K562 (cell line): ENCODE measurements around the gene B2M.
"Not testable (repeated sequence)": the region's sequence is repeated elsewhere in the genome, so short reads cannot be mapped to it uniquely, and the experiment has no call there.

ENCODE experiments used
- CSDE1 ChIP-seq, 2 experiments: fragments of 450-650 bp; IDR thresholded peaks; 2 replicates each; pipeline ENCODE4 v1.6.1; 2016; ENCODE audit warnings: mild to moderate bottlenecking in 1 of 2
- EP300 ChIP-seq: IDR thresholded peaks from 2 replicates; pipeline ENCODE4 v1.6.1; 2012; ENCODE audit warnings: low read length, improper control_type of control experiment
- FOXJ3 ChIP-seq: sonication (generic); formaldehyde crosslinking; IDR thresholded peaks from 2 replicates; pipeline ENCODE4 v1.4.0; 2020; ENCODE audit warnings: mild to moderate bottlenecking, missing genetic modification reagents
- PHTF2 ChIP-seq: fragments of 250-450 bp; sonication (Bioruptor Pico); IDR thresholded peaks from 2 replicates; pipeline ENCODE4 v1.5.0; 2021; ENCODE audit warnings: mild to moderate bottlenecking
- TF ChIP-seq, protein P1 (sequence below): fragments of 200-600 bp; sonication (generic); IDR thresholded peaks from one replicate; pipeline ENCODE4 v1.6.1; 2012; ENCODE audit warnings: mild to moderate bottlenecking, low read depth, low read length, inconsistent platforms

DNA sequence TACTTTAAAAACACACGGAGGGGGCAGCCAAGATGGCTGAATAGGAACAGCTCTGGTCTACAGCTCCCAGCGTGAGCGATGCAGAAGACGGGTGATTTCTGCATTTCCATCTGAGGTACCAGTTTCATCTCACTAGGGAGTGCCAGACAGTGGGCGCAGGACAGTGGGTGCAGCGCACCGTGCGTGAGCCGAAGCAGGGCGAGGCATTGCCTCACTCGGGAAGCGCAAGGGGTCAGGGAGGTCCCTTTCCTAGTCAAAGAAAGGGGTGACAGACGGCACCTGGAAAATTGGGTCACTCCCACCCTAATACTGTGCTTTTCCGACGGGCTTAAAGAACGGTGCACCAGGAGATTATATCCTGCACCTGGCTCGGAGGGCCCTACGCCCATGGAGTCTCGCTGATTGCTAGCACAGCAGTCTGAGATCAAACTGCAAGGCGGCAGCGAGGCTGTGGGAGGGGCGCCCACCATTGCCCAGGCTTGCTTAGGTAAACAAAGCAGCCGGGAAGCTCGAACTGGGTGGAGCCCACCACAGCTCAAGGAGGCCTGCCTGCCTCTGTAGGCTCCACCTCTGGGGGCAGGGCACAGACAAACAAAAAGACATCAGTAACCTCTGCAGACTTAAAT is 28.0 kb downstream of the B2M start:
- TF ChIP-seq, protein P1, sequence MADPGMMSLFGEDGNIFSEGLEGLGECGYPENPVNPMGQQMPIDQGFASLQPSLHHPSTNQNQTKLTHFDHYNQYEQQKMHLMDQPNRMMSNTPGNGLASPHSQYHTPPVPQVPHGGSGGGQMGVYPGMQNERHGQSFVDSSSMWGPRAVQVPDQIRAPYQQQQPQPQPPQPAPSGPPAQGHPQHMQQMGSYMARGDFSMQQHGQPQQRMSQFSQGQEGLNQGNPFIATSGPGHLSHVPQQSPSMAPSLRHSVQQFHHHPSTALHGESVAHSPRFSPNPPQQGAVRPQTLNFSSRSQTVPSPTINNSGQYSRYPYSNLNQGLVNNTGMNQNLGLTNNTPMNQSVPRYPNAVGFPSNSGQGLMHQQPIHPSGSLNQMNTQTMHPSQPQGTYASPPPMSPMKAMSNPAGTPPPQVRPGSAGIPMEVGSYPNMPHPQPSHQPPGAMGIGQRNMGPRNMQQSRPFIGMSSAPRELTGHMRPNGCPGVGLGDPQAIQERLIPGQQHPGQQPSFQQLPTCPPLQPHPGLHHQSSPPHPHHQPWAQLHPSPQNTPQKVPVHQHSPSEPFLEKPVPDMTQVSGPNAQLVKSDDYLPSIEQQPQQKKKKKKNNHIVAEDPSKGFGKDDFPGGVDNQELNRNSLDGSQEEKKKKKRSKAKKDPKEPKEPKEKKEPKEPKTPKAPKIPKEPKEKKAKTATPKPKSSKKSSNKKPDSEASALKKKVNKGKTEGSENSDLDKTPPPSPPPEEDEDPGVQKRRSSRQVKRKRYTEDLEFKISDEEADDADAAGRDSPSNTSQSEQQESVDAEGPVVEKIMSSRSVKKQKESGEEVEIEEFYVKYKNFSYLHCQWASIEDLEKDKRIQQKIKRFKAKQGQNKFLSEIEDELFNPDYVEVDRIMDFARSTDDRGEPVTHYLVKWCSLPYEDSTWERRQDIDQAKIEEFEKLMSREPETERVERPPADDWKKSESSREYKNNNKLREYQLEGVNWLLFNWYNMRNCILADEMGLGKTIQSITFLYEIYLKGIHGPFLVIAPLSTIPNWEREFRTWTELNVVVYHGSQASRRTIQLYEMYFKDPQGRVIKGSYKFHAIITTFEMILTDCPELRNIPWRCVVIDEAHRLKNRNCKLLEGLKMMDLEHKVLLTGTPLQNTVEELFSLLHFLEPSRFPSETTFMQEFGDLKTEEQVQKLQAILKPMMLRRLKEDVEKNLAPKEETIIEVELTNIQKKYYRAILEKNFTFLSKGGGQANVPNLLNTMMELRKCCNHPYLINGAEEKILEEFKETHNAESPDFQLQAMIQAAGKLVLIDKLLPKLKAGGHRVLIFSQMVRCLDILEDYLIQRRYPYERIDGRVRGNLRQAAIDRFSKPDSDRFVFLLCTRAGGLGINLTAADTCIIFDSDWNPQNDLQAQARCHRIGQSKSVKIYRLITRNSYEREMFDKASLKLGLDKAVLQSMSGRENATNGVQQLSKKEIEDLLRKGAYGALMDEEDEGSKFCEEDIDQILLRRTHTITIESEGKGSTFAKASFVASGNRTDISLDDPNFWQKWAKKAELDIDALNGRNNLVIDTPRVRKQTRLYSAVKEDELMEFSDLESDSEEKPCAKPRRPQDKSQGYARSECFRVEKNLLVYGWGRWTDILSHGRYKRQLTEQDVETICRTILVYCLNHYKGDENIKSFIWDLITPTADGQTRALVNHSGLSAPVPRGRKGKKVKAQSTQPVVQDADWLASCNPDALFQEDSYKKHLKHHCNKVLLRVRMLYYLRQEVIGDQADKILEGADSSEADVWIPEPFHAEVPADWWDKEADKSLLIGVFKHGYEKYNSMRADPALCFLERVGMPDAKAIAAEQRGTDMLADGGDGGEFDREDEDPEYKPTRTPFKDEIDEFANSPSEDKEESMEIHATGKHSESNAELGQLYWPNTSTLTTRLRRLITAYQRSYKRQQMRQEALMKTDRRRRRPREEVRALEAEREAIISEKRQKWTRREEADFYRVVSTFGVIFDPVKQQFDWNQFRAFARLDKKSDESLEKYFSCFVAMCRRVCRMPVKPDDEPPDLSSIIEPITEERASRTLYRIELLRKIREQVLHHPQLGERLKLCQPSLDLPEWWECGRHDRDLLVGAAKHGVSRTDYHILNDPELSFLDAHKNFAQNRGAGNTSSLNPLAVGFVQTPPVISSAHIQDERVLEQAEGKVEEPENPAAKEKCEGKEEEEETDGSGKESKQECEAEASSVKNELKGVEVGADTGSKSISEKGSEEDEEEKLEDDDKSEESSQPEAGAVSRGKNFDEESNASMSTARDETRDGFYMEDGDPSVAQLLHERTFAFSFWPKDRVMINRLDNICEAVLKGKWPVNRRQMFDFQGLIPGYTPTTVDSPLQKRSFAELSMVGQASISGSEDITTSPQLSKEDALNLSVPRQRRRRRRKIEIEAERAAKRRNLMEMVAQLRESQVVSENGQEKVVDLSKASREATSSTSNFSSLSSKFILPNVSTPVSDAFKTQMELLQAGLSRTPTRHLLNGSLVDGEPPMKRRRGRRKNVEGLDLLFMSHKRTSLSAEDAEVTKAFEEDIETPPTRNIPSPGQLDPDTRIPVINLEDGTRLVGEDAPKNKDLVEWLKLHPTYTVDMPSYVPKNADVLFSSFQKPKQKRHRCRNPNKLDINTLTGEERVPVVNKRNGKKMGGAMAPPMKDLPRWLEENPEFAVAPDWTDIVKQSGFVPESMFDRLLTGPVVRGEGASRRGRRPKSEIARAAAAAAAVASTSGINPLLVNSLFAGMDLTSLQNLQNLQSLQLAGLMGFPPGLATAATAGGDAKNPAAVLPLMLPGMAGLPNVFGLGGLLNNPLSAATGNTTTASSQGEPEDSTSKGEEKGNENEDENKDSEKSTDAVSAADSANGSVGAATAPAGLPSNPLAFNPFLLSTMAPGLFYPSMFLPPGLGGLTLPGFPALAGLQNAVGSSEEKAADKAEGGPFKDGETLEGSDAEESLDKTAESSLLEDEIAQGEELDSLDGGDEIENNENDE, result not testable (repeated sequence)
- TF ChIP-seq EP300; PHTF2 (CRISPR knock-in tag); CSDE1 (IDR thresholded peaks at IDR 0.05); FOXJ3: not testable (repeated sequence)
